ENCODE data around the gene OR10H3. TPM values are rescaled to one million over a fixed set of nuclear protein-coding genes. Genes with fewer than 3 reads are reported as not detected.

OR10H3 gene
- total and polyA plus RNA-seq, 2 experiments from 2014 or later = not detected

DNA sequence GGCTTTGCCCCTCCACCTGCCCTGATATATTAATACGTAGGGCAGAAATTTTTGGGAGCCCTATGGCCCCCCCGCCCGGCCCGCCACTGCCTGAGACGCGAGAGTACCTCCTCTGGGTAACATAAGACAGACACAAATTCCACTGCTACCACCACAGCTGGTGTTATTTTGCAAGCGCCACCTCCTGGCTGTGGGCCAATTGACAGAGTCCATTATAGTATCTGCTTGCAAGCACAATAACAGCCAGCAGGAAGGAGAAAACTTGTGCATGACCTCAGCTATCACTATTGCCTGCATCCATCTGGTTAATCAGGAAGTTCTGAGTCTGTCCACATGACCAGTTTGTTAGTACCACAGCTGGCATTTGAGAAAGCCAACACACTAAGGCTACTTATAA lies 35.3 kb upstream of the OR10H3 start:
- H3K27ac Mint-ChIP-seq = no peak overlapping the region
- Histone ChIP-seq H3K27ac (ENCODE audit: low read depth) (no peak overlapping the region), H4K20me1 (replicated peaks; ENCODE audit: insufficient read depth) (no peaks in the 10 kb centered on the region), H3K4me2 (no peak overlapping the region), H3K4me1 (ENCODE audit: insufficient read depth) (no peaks in the 10 kb centered on the region), H3K4me3 (no peak overlapping the region), H3F3A (replicated peaks; ENCODE audit: low read depth) (no peaks in the 10 kb centered on the region), H3K27me3 (ENCODE audit: insufficient read depth) (no peaks in the 10 kb centered on the region), H3K9me2 (ENCODE audit: insufficient read depth) (no peaks in the 10 kb centered on the region), H3K36me3 (ENCODE audit: insufficient read depth) (peaks cover 5% of the 10 kb centered on the region; the same call in 1 of the 2 replicates), H3K79me2 (replicated peaks; ENCODE audit: insufficient read depth) (no peaks in the 10 kb centered on the region), H2AFZ (no peak overlapping the region)
- ATAC-seq = no peak
- peaks cover 85% of the 10 kb centered on the region for H3K9me3 Mint-ChIP-seq
- DNase-seq (ENCODE audit: low spot score) = peak; percentile 26
- no peak overlapping the region for H3K4me3 Mint-ChIP-seq
- H3K4me1 Mint-ChIP-seq = no peaks in the 10 kb centered on the region
- peaks cover 14% of the 10 kb centered on the region for H3K36me3 Mint-ChIP-seq (ENCODE audit: low read depth)
- H3K27me3 Mint-ChIP-seq (ENCODE audit: insufficient read depth, low read depth, poor library complexity) = no peaks in the 10 kb centered on the region
- TF ChIP-seq CREB1 (CRISPR knock-in tag; IDR thresholded peaks at IDR 0.05; ENCODE audit: low read depth) (no peak), EZH2phosphoT487 (IDR thresholded peaks at IDR 0.05; ENCODE audit: unreplicated experiment) (no peak), STAT1 (IDR thresholded peaks at IDR 0.05; ENCODE audit: unreplicated experiment) (no peak), EZH2 (IDR thresholded peaks at IDR 0.05; ENCODE audit: low read depth, unreplicated experiment) (no peak), ZNF114 (CRISPR knock-in tag; IDR thresholded peaks at IDR 0.05) (no peak), POLR2AphosphoS5 (IDR thresholded peaks at IDR 0.05; ENCODE audit: low read depth) (no peak), ZNF331 (CRISPR knock-in tag; IDR thresholded peaks at IDR 0.05; ENCODE audit: low read depth) (no peak), NANOG (IDR thresholded peaks at IDR 0.05; ENCODE audit: borderline replicate concordance) (no peak), JUNB (IDR thresholded peaks at IDR 0.05; ENCODE audit: unreplicated experiment) (no peak)
- TF ChIP-seq, protein P1, sequence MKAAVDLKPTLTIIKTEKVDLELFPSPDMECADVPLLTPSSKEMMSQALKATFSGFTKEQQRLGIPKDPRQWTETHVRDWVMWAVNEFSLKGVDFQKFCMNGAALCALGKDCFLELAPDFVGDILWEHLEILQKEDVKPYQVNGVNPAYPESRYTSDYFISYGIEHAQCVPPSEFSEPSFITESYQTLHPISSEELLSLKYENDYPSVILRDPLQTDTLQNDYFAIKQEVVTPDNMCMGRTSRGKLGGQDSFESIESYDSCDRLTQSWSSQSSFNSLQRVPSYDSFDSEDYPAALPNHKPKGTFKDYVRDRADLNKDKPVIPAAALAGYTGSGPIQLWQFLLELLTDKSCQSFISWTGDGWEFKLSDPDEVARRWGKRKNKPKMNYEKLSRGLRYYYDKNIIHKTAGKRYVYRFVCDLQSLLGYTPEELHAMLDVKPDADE (IDR thresholded peaks at IDR 0.05) = no peak
- TF ChIP-seq, protein P2, sequence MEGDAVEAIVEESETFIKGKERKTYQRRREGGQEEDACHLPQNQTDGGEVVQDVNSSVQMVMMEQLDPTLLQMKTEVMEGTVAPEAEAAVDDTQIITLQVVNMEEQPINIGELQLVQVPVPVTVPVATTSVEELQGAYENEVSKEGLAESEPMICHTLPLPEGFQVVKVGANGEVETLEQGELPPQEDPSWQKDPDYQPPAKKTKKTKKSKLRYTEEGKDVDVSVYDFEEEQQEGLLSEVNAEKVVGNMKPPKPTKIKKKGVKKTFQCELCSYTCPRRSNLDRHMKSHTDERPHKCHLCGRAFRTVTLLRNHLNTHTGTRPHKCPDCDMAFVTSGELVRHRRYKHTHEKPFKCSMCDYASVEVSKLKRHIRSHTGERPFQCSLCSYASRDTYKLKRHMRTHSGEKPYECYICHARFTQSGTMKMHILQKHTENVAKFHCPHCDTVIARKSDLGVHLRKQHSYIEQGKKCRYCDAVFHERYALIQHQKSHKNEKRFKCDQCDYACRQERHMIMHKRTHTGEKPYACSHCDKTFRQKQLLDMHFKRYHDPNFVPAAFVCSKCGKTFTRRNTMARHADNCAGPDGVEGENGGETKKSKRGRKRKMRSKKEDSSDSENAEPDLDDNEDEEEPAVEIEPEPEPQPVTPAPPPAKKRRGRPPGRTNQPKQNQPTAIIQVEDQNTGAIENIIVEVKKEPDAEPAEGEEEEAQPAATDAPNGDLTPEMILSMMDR (conservative IDR thresholded peaks at IDR 0.05; ENCODE audit: low read depth in 2 of 2) = no peak
- TF ChIP-seq, protein P3, sequence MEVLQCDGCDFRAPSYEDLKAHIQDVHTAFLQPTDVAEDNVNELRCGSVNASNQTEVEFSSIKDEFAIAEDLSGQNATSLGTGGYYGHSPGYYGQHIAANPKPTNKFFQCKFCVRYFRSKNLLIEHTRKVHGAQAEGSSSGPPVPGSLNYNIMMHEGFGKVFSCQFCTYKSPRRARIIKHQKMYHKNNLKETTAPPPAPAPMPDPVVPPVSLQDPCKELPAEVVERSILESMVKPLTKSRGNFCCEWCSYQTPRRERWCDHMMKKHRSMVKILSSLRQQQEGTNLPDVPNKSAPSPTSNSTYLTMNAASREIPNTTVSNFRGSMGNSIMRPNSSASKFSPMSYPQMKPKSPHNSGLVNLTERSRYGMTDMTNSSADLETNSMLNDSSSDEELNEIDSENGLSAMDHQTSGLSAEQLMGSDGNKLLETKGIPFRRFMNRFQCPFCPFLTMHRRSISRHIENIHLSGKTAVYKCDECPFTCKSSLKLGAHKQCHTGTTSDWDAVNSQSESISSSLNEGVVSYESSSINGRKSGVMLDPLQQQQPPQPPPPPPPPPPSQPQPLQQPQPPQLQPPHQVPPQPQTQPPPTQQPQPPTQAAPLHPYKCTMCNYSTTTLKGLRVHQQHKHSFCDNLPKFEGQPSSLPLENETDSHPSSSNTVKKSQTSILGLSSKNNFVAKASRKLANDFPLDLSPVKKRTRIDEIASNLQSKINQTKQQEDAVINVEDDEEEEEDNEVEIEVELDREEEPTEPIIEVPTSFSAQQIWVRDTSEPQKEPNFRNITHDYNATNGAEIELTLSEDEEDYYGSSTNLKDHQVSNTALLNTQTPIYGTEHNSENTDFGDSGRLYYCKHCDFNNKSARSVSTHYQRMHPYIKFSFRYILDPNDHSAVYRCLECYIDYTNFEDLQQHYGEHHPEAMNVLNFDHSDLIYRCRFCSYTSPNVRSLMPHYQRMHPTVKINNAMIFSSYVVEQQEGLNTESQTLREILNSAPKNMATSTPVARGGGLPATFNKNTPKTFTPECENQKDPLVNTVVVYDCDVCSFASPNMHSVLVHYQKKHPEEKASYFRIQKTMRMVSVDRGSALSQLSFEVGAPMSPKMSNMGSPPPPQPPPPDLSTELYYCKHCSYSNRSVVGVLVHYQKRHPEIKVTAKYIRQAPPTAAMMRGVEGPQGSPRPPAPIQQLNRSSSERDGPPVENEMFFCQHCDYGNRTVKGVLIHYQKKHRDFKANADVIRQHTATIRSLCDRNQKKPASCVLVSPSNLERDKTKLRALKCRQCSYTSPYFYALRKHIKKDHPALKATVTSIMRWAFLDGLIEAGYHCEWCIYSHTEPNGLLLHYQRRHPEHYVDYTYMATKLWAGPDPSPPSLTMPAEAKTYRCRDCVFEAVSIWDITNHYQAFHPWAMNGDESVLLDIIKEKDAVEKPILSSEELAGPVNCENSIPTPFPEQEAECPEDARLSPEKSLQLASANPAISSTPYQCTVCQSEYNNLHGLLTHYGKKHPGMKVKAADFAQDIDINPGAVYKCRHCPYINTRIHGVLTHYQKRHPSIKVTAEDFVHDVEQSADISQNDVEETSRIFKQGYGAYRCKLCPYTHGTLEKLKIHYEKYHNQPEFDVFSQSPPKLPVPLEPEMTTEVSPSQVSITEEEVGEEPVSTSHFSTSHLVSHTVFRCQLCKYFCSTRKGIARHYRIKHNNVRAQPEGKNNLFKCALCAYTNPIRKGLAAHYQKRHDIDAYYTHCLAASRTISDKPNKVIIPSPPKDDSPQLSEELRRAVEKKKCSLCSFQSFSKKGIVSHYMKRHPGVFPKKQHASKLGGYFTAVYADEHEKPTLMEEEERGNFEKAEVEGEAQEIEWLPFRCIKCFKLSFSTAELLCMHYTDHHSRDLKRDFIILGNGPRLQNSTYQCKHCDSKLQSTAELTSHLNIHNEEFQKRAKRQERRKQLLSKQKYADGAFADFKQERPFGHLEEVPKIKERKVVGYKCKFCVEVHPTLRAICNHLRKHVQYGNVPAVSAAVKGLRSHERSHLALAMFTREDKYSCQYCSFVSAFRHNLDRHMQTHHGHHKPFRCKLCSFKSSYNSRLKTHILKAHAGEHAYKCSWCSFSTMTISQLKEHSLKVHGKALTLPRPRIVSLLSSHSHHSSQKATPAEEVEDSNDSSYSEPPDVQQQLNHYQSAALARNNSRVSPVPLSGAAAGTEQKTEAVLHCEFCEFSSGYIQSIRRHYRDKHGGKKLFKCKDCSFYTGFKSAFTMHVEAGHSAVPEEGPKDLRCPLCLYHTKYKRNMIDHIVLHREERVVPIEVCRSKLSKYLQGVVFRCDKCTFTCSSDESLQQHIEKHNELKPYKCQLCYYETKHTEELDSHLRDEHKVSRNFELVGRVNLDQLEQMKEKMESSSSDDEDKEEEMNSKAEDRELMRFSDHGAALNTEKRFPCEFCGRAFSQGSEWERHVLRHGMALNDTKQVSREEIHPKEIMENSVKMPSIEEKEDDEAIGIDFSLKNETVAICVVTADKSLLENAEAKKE (CRISPR knock-in tag; IDR thresholded peaks at IDR 0.05) = no peak
- TF ChIP-seq, protein P4, sequence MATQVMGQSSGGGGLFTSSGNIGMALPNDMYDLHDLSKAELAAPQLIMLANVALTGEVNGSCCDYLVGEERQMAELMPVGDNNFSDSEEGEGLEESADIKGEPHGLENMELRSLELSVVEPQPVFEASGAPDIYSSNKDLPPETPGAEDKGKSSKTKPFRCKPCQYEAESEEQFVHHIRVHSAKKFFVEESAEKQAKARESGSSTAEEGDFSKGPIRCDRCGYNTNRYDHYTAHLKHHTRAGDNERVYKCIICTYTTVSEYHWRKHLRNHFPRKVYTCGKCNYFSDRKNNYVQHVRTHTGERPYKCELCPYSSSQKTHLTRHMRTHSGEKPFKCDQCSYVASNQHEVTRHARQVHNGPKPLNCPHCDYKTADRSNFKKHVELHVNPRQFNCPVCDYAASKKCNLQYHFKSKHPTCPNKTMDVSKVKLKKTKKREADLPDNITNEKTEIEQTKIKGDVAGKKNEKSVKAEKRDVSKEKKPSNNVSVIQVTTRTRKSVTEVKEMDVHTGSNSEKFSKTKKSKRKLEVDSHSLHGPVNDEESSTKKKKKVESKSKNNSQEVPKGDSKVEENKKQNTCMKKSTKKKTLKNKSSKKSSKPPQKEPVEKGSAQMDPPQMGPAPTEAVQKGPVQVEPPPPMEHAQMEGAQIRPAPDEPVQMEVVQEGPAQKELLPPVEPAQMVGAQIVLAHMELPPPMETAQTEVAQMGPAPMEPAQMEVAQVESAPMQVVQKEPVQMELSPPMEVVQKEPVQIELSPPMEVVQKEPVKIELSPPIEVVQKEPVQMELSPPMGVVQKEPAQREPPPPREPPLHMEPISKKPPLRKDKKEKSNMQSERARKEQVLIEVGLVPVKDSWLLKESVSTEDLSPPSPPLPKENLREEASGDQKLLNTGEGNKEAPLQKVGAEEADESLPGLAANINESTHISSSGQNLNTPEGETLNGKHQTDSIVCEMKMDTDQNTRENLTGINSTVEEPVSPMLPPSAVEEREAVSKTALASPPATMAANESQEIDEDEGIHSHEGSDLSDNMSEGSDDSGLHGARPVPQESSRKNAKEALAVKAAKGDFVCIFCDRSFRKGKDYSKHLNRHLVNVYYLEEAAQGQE (IDR thresholded peaks at IDR 0.05; ENCODE audit: unreplicated experiment) = no peak

All from GM23338 (cell line).